Right lung (tissue), 5 donors: ENCODE data around the gene CPEB4. TPM values are rescaled to one million over a fixed set of nuclear protein-coding genes. Genes with fewer than 3 reads are reported as not detected.
A peak's percentile ranks its signal among the peaks of the same experiment; 100 is the strongest.

Source experiments
- DNase-seq, 2 donors: peaks; one replicate each; pipeline ENCODE4 v3.0.0-alpha.2; 2013
- polyA plus RNA-seq, 5 donors: library from polyadenylated mRNA; unstranded; fragments of 120-200 nt; gene quantifications; one replicate each; pipeline versions ENCODE4 v1.2.1 to v1.2.3, GENCODE V29; 2013; ENCODE audit warnings: inconsistent platforms in 1 of 5, low replicate concordance in 1 of 5; ENCODE audit not compliant: insufficient read length in 5 of 5, insufficient read depth in 1 of 5

Gene CPEB4
- polyA plus RNA-seq, 5 donors, result 12.3 to 18.5 (median 17.0) TPM

DNA sequence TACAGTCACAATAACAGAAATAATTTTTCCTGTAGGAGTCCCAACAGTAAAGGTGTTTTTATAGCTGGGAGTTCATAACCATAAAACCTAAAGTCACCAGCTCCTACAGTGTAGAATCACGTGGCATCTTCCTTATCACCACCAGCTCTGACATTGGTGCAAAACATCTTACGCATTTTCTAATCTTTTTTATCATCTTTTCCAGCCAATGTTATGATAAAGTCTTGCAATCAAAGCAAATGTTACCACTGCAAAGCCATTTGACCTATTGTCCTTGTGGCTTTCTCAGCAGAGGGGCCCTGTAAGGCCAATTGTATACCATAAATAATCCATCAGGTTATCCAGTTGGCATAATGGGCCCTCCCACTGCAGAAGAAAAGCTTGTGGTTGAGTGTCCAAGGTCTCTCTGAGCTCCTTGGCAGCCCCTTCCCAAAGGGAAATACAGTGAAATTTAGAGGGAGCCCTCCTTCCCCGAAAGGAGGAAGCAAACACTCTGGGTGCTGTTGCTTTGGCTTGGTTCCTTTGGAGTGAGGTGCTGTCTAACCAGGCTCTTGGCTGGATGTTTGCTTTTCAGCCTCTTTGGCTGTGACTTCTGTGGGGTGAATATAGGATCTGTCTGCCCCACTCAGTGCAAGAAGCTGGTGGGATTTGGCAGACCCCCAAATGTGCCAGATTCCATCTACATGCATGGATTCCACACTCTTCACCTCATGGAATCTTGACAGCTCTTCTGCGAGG lies 29.3 kb upstream of the CPEB4 start:
- no peak for DNase-seq

DNA sequence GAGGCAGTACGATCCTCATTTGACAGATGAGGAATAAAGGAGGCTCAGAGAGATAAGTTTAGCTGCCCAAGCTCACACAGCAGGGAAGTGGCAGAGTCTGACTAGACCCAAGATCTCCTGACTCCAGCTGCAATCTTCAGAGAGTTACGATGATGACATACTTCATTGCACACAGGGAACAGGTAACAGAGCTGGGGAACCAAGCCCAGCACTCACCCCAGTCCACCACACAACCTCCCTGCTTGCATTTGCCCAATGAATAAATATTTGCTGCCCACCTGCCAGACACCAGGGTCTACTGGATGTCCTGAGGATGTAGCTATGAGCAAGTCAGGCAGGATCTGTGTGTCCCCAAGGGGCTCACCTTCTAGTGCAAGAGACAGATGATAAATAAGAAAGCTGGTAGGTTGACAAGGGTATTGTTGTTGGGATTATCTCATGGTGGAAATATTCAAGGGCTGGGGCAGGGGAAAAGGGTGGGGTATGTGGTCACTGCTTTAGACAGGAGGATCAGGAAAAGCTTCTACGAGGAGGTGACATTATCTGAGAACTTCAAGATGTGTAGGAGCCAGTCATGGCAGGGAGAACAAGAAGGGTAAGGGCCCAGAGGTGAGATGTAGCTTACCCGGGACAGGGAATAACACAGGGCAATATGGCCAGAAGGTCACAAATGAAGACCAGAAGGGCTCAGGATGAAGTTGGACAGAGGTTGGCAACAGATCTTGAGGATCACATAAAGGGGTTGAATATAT lies 28.6 kb upstream of the CPEB4 start:
- no peak for DNase-seq

DNA sequence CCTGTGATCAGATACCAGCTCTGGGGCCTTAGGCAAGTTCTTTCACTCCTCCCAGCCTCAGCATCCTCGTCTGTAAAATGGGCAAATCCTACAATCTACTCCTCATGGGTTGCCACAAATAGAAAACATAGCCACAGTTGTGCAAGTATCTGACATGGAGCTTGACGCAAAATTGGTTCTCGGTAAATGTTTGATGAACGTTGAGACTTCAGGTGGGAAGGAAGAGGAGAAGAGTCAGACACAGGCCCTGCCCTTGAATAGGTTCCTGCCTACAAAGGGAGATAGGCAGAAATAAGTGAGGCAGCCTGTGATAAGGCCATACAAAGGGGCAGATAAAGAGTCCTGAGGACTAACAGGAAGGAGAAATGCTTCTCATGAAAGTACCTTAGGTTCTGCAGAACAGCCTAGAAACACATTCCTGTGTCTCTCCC lies 26.1 kb upstream of the CPEB4 start:
- DNase-seq, result no peak

DNA sequence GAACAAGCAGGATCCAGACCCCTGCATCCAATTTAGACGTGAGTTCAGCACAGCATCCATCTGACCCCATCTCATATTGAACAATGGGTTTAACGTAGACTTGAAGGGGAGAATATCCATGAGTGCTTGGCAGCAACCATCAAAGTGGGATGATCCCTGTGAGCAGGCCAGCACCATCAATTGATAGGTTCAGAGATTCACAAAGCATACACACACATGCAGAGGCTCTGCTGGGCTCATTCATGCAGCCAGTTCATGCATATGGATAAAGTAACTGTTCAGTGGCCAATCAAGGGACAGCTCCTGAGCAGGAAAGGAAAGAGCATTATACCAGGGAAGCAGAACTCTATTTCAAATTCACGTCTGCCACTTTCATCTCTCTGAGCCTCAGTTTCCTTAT lies 24.8 kb upstream of the CPEB4 start:
- no peak for DNase-seq

GRCh38 chr5:173864126-173865050 lies 23.8 kb upstream of the CPEB4 start:
- no peak for DNase-seq

GRCh38 chr5:173866243-173866857 lies 21.8 kb upstream of the CPEB4 start:
- DNase-seq, result no peak

DNA sequence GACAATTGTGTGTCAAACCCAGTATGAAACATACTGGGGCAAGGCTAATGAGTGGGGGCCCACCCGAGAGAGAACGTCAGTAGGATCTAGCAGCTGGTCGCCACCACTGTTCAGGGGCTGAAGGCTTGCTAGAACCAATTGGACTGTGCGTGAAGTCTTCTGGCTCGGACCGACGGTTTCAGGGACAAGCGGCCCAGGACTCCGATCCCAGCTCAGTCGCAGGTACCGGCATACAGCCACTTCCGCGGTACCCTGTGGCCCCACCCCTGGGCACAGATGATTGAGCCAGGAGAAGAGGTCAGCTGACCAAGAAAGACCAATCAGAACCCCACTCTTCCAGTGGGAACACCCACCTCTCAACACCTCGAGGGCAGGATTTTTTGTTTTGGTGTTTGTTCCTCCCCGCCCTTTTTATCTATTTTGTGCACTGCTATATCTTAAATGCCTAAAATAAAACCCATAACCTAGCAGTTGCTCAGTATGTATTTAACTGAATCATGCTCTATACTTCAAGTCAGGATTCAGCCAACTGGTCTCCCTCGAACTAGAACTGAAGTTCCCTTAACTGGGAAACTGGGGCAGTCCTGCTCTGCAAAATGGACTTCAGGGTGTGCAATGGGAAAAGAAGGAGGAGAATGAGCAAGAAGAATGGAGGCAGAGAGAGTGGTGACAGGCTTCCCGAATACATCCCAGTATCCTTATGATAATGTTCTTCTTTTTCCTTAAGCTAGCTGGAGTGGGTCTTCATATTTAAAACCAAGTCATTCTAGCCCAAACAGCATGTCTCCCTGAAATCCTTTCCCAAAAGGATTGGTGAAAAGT lies 21.1 kb upstream of the CPEB4 start:
- DNase-seq, result no peak

DNA sequence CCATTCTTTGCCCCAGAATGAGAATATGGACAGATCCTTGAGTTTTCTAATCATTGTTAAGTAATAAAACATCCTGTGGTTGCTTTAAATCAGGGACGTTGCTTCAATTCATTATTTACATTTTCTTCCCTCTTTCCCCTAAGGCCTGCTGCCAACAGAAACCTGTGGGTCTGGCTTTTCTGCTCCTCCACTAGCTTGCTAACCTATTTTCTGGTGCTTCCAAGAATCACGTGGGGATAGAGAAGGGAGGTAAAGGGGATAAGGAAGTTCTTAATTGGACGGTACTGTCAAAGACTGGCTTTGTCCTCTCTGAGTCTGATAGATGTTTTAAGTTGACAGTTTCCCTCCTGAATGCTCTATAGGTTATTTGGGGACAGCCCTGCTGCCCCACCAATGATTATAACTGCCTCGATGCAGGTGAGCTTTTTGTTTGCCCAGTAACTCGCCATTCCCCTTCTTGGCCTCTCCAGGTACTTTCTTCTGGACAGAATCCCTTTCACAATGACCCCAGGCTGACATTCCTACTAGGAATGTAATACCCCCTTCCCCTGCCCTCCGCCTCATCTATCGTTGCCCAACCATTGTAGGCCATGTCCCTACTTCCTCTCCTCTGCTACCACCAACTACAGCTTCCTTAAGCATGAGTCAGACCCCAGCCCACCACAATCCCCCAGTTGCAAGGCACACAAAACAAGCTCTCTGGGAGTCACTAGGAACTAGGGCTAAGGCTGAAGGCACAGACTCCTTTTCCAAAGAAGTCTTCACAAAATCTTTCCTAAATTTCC lies 19.9 kb upstream of the CPEB4 start:
- DNase-seq, result peak in 1 of 2 donors; percentile 51

DNA sequence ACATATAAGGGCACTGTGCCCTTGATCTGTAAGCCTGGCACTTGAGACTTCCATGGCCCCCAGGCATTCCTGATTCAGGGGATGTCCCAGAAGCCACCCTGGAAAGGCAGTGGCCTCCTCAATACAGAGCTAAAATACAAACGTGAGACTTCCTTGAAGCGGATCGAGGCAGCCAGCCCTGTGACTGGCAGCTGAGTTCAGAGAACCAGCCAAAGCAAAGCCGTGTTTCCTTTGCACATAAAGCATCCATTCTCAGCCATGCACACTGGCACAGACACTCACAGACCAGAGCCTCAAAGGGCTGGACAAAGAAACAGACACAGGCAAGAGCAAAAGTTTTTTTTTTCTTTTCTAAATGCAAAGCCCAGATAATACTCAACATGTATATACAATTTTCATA lies 18.8 kb upstream of the CPEB4 start:
- no peak for DNase-seq

DNA sequence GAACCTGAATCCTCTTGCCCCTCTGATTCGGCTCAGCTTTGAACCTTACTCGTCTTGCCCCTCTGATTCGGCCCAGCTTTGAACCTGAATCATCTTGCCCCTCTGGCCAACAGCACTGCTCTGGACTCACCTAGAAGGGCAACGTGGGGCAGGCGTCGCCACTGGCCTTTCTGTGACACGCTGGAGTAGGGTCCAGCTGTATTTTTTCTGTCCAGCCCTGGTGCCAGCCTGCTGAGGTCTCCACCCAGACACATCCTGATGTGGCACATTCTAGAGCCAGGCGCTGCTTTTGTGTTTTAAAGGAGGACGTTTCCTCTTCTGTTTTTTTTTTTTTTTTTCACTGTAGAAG lies 15.2 kb upstream of the CPEB4 start:
- no peak for DNase-seq

- DNase-seq, result no peak
Observed at GRCh38 chr5:173873306-173873922, 14.7 kb upstream of the CPEB4 start.

GRCh38 chr5:173875189-173875588 lies 13.0 kb upstream of the CPEB4 start:
- DNase-seq, result no peak

DNA sequence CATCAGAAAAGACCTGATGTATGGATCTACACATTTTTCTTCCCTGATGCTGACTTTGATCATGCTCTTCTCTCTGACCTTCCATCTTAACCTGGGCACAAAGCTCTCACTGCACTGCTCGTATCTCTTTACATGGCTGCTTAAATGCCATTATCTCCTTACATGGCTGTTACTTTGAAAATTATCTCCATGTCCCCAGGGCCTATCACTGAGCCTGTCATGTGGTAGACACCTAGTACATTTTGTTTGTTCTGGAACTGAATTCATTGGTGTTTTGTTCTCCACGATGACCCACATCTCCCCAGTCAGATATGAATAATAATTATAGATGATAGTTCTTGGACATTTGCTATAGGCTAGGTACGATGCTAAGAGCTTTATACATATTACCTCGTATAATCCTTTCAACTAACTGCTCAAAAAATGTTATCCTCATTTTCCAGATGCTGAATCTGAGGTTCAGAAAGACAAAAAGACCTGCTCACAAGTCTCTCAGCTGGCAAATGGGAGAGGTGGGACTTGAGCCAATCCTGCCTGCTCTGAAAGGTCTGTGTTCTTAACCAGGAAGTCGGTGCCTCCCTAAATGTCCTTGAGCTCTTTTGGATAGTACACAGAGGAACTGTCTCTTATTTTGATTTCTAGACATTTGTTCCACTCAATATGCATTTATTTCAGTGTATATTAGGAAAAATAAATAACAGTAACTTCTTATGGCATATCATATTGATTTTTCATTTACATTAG lies 9.8 kb upstream of the CPEB4 start:
- DNase-seq, result no peak

GRCh38 chr5:173880306-173880985 lies 7.7 kb upstream of the CPEB4 start:
- no peak for DNase-seq

DNA sequence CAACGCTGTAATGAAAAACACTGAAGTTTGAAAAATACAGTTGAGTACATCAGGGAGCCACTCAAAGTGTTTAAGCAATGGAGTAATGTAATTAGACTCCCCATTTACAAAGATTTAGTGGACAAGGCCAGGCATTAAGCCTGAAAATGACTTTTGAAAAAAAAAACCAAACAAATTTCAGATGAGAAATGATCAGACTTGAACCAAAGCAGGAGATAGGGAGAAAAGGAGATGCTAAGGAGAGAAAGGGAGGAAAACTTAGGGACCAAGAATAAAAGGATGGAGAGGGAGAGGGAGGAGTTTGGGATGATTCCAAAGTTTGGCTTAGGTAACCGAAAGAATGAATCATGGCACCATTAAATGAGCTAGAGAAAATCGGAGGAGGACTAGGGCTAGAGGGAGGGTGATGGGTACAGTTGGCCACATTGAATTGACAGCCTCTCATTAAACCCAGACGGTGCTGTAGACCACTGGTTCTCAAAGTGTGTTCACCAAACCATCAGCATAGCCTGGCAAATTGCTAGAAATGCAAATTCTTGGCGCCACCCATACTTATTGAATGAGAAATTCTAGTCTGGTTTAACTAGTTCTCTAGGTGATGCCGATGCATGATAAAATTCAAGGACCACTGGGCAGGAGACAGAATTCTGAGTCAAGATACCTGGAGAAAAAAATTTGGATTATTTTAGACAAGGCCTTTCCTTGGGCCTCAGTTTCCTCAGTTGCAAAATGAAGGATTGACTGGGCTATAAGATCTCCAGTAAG lies 6.2 kb upstream of the CPEB4 start:
- no peak for DNase-seq

DNA sequence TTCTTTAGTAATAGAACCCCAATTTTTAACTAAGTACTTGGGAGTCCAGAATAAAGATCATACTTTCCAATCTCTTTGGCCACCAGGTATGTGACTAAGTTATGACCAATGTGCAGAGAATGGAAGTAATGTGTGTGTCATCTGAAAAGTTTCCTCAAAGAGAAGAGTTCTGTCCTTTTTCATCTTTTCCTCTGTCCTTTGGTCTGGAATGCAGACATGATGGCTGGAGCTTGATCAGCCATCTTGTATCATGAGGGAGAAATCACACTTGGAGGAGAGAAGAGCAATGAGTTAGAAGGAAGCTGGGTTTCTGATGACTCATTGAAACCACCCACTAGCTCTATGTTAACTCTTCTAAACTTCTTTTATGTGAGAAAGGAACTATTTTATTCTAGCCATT lies 5.5 kb upstream of the CPEB4 start:
- DNase-seq, result no peak

DNA sequence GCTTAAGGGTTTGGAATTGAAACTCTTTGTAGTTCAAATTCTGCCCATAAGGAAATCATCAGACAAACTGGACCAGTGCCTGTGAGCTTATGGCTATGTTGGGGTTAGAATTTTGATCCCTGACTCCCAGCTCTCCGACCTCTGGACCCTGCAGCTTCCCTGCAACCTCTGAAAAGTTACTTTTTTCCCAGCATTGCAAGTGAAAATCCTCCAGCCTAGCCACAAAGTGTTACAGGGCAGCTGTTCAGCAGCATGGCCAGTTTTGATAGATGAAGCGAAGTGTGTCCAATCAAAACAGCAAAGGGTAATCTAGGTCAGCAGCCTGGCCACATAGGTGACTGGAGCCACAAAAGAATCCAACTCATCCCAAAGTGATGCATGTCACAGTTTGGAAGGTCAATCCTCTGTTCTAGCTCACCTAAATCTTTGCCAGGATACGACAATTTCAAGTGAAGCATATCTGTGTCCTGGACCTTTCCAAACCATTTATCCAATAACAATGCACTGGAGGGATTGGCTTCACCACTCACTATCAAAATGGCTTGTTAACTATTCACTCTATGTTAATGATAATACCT lies 4.7 kb upstream of the CPEB4 start:
- DNase-seq, result no peak
